Calu3 (cell line): ENCODE data around the gene B4GAT1. TPM values are rescaled to one million over a fixed set of nuclear protein-coding genes. Genes with fewer than 3 reads are reported as not detected.

Experiments
- BruUV-seq: library from RNA; stranded (reverse); fragments of 400-500 nt; replicated peaks from 2 replicates; lab custom pipeline; 2021; lab: Mats Ljungman, UMichigan
- CTCF ChIA-PET: fragments of 300-600 bp; sonication (Branson Sonifier 250); formaldehyde crosslinking; loops from one replicate; lab custom pipeline; 2022; ENCODE audit warnings: antibody characterized with exemption; lab: Charles Lee
- DNase-seq: peaks from one replicate; pipeline ENCODE4 v3.0.0; 2022
- H3K27ac Mint-ChIP-seq: one replicate; pipeline ENCODE4 v1.8.0; 2022; ENCODE audit warnings: mixed read lengths; ENCODE audit not compliant: unreplicated experiment
- H3K27me3 Mint-ChIP-seq: one replicate; pipeline ENCODE4 v1.8.0; 2022; ENCODE audit warnings: mixed read lengths; ENCODE audit not compliant: unreplicated experiment
- H3K36me3 Mint-ChIP-seq: one replicate; pipeline ENCODE4 v1.8.0; 2022; ENCODE audit warnings: mild to moderate bottlenecking, moderate library complexity, mixed read lengths; ENCODE audit not compliant: insufficient read depth, unreplicated experiment
- H3K4me1 Mint-ChIP-seq: one replicate; pipeline ENCODE4 v1.8.0; 2022; ENCODE audit warnings: mild to moderate bottlenecking, low read depth, mixed read lengths; ENCODE audit not compliant: unreplicated experiment
- H3K4me3 Mint-ChIP-seq: one replicate; pipeline ENCODE4 v1.8.0; 2022; ENCODE audit warnings: mild to moderate bottlenecking, low read depth, moderate library complexity, mixed read lengths; ENCODE audit not compliant: unreplicated experiment
- H3K9me3 Mint-ChIP-seq: one replicate; pipeline ENCODE4 v1.8.0; 2022; ENCODE audit warnings: low read depth, mixed read lengths; ENCODE audit not compliant: unreplicated experiment
- CTCF ChIP-seq: fragments of 200-600 bp; IDR thresholded peaks from one replicate; pipeline ENCODE4 v1.8.0; 2022; ENCODE audit warnings: antibody characterized with exemption; ENCODE audit not compliant: unreplicated experiment
- intact Hi-C: fragments of 100-400 bp; cut with micrococcal nuclease; formaldehyde crosslinking; loops from one replicate; pipeline ENCODE4 v1.10.0; 2022; ENCODE audit not compliant: unreplicated experiment
- total RNA-seq: library from RNA; stranded (reverse); gene quantifications from 2 replicates; pipeline ENCODE4 v1.2.3, GENCODE V29; 2022

The B4GAT1 gene
- total RNA-seq, 1 experiment from 2014 or later = 11.8 TPM

GRCh38 chr11:66329165-66329673 is 18.2 kb downstream of the B4GAT1 start:
- intact Hi-C loops = no loop called here
- peaks cover 20% of the 10 kb centered on the region for H3K36me3 Mint-ChIP-seq
- BruUV-seq = no TSS peak
- H3K27ac Mint-ChIP-seq = no peak overlapping the region
- TF ChIP-seq CTCF = no peak
- H3K4me1 Mint-ChIP-seq = peaks cover 18% of the 10 kb centered on the region
- DNase-seq = no peak
- H3K4me3 Mint-ChIP-seq = no peak overlapping the region
- no peaks in the 10 kb centered on the region for H3K27me3 Mint-ChIP-seq
- CTCF ChIA-PET = interaction anchor here (1.0 to 2.1 kb wide), 2 partner anchors 17 kb away, joined by 5 to 7 read pairs; no protein-coding TSS in a partner anchor
- H3K9me3 Mint-ChIP-seq = no peaks in the 10 kb centered on the region

- Mint-ChIP-seq H3K27ac (no peak overlapping the region), H3K36me3 (peaks cover 20% of the 10 kb centered on the region), H3K4me3 (no peak overlapping the region), H3K27me3 (peaks cover 6% of the 10 kb centered on the region), H3K9me3 (no peaks in the 10 kb centered on the region), H3K4me1 (peaks cover 18% of the 10 kb centered on the region)
- peak; percentile 83 for DNase-seq
- intact Hi-C loops = no loop called here
- CTCF ChIA-PET = interaction anchor here (1.0 kb wide), 1 partner anchor 17 kb away, joined by 7 read pairs; no protein-coding TSS in a partner anchor
- TF ChIP-seq CTCF = peak; percentile 90
- BruUV-seq = no TSS peak
Measured at GRCh38 chr11:66328302-66329144, 18.9 kb downstream of the B4GAT1 start.

- Mint-ChIP-seq H3K9me3 (no peaks in the 10 kb centered on the region), H3K36me3 (peaks cover 17% of the 10 kb centered on the region), H3K4me1 (peaks cover 18% of the 10 kb centered on the region), H3K4me3 (no peak overlapping the region), H3K27ac (no peak overlapping the region), H3K27me3 (peaks cover 11% of the 10 kb centered on the region)
- no peak for TF ChIP-seq CTCF
- CTCF ChIA-PET = no interaction called here
- BruUV-seq = no TSS peak
- no peak for DNase-seq
- intact Hi-C loops = no loop called here
Measured at GRCh38 chr11:66328031-66328301, 19.5 kb downstream of the B4GAT1 start.

GRCh38 chr11:66327171-66328030 is 20.0 kb downstream of the B4GAT1 start:
- no TSS peak for BruUV-seq
- TF ChIP-seq CTCF = no peak
- Mint-ChIP-seq H3K36me3 (peaks cover 12% of the 10 kb centered on the region), H3K27ac (no peak overlapping the region), H3K4me3 (no peak overlapping the region), H3K4me1 (peaks cover 18% of the 10 kb centered on the region), H3K27me3 (peaks cover 17% of the 10 kb centered on the region), H3K9me3 (no peaks in the 10 kb centered on the region)
- CTCF ChIA-PET = interaction anchor here (0.5 to 0.8 kb wide), 2 partner anchors 15 to 24 kb away, joined by 3 read pairs; no protein-coding TSS in a partner anchor
- intact Hi-C loops = no loop called here
- DNase-seq = no peak
